Activated CD4-positive, alpha-beta T cell treated with anti-CD3 and anti-CD28 coated beads, Interleukin-2, amount 50 U/mL, for 24 hours (primary cell): ENCODE measurements around the gene PTPRN2.

Source experiments
- DNase-seq, 2 donors: peaks; one replicate each; pipeline ENCODE4 v3.0.0-alpha.2; 2020; ENCODE audit warnings: low read depth in 1 of 2, low spot score in 1 of 2

Gene PTPRN2

GRCh38 chr7:158111049-158111751 lies 476.4 kb downstream of the PTPRN2 start:
- DNase-seq: no peak

- DNase-seq: no peak
These were observed 477.0 kb downstream of the PTPRN2 start for GRCh38 chr7:158110661-158111048.

GRCh38 chr7:158110034-158110590 lies 477.5 kb downstream of the PTPRN2 start:
- DNase-seq: no peak

- DNase-seq: no peak
These were observed 478.1 kb downstream of the PTPRN2 start for GRCh38 chr7:158109364-158110033.

GRCh38 chr7:158108646-158109293 lies 478.9 kb downstream of the PTPRN2 start:
- DNase-seq: no peak

GRCh38 chr7:158107806-158108205 lies 479.8 kb downstream of the PTPRN2 start:
- DNase-seq: no peak

- no peak for DNase-seq
These were observed 481.4 kb downstream of the PTPRN2 start for GRCh38 chr7:158106272-158106671.

- no peak for DNase-seq
These were observed 484.2 kb downstream of the PTPRN2 start for GRCh38 chr7:158103378-158103777.

GRCh38 chr7:158102897-158103296 lies 484.7 kb downstream of the PTPRN2 start:
- DNase-seq: no peak

- no peak for DNase-seq
These were observed 485.7 kb downstream of the PTPRN2 start for GRCh38 chr7:158101821-158102450.

GRCh38 chr7:158098125-158099030 lies 489.2 kb downstream of the PTPRN2 start:
- no peak for DNase-seq

GRCh38 chr7:158097453-158098124 lies 490.0 kb downstream of the PTPRN2 start:
- no peak for DNase-seq

- DNase-seq: no peak
These were observed 490.5 kb downstream of the PTPRN2 start for GRCh38 chr7:158097106-158097452.

- DNase-seq: no peak
These were observed 491.0 kb downstream of the PTPRN2 start for GRCh38 chr7:158096582-158096981.

GRCh38 chr7:158094671-158095226 lies 492.9 kb downstream of the PTPRN2 start:
- no peak for DNase-seq

GRCh38 chr7:158094046-158094445 lies 493.6 kb downstream of the PTPRN2 start:
- DNase-seq: no peak

GRCh38 chr7:158093156-158093796 lies 494.3 kb downstream of the PTPRN2 start:
- no peak for DNase-seq

- DNase-seq: no peak
These were observed 500.4 kb downstream of the PTPRN2 start for GRCh38 chr7:158087196-158087595.
